DMS79 (cell line): Measurements from ENCODE around the gene TAS2R1.

Source experiments
- DNase-seq: peaks from one replicate; lab custom pipeline; 2025; lab: John Stamatoyannopoulos, UW

The TAS2R1 gene

GRCh38 chr5:9630251-9630650 is at the start of gene TAS2R1:
Gene TAS2R1, minus strand, starts transcription at chr5:9630351. Its CDS starts 319 bp downstream, at chr5:9630032.
- DNase-seq, result no peak

GRCh38 chr5:9670371-9670770 is 40.2 kb upstream of the TAS2R1 start:
- no peak for DNase-seq

GRCh38 chr5:9667906-9668305 is 37.8 kb upstream of the TAS2R1 start:
- DNase-seq, result no peak

- DNase-seq, result no peak
These were observed 33.7 kb upstream of the TAS2R1 start for GRCh38 chr5:9663891-9664290.

GRCh38 chr5:9661316-9662015 is 31.3 kb upstream of the TAS2R1 start:
- no peak for DNase-seq

GRCh38 chr5:9658706-9659105 is 28.6 kb upstream of the TAS2R1 start:
- DNase-seq, result no peak

- no peak for DNase-seq
These were observed 27.7 kb upstream of the TAS2R1 start for GRCh38 chr5:9657819-9658218.

GRCh38 chr5:9655641-9656040 is 25.5 kb upstream of the TAS2R1 start:
- no peak for DNase-seq

GRCh38 chr5:9654886-9655285 is 24.7 kb upstream of the TAS2R1 start:
- no peak for DNase-seq

- no peak for DNase-seq
These were observed 23.7 kb upstream of the TAS2R1 start for GRCh38 chr5:9653811-9654210.

GRCh38 chr5:9653061-9653460 is 22.9 kb upstream of the TAS2R1 start:
- no peak for DNase-seq

- DNase-seq, result no peak
These were observed 22.1 kb upstream of the TAS2R1 start for GRCh38 chr5:9652295-9652694.

GRCh38 chr5:9646843-9647242 is 16.7 kb upstream of the TAS2R1 start:
- no peak for DNase-seq

GRCh38 chr5:9644630-9645029 is 14.5 kb upstream of the TAS2R1 start:
- no peak for DNase-seq

GRCh38 chr5:9642621-9643020 is 12.5 kb upstream of the TAS2R1 start:
- DNase-seq, result no peak

GRCh38 chr5:9641806-9642355 is 11.7 kb upstream of the TAS2R1 start:
- no peak for DNase-seq

GRCh38 chr5:9632495-9632894 is 2.3 kb upstream of the TAS2R1 start:
- no peak for DNase-seq

- no peak for DNase-seq
These were observed 2.6 kb downstream of the TAS2R1 start for GRCh38 chr5:9627541-9627940.

GRCh38 chr5:9626955-9627354 is 3.2 kb downstream of the TAS2R1 start:
- no peak for DNase-seq

GRCh38 chr5:9625731-9626130 is 4.4 kb downstream of the TAS2R1 start:
- DNase-seq, result no peak

- no peak for DNase-seq
These were observed 4.9 kb downstream of the TAS2R1 start for GRCh38 chr5:9625286-9625685.

- DNase-seq, result no peak
These were observed 5.8 kb downstream of the TAS2R1 start for GRCh38 chr5:9624196-9624947.

GRCh38 chr5:9623661-9624060 is 6.5 kb downstream of the TAS2R1 start:
- DNase-seq, result no peak
